Esophagus squamous epithelium (tissue), 5 donors: ENCODE data around the gene BUD31. TPM values are rescaled to one million over a fixed set of nuclear protein-coding genes. Genes with fewer than 3 reads are reported as not detected.

ENCODE experiments used
- DNase-seq: peaks from one replicate; lab custom pipeline; 2025; lab: John Stamatoyannopoulos, UW
- H3K27ac ChIP-seq, 4 donors: fragments of 200-600 bp; sonication (generic); one replicate each; pipeline ENCODE4 v1.5.1; 2016 to 2019; ENCODE audit warnings: mild to moderate bottlenecking in 1 of 4
- H3K27me3 ChIP-seq, 4 donors: fragments of 200-600 bp; sonication (generic); 1 replicate in 3 of 4; 2 replicates in 1 of 4; pipeline versions ENCODE4 v1.5.1 to v1.6.0; 2017 to 2021; ENCODE audit warnings: antibody characterized with exemption in 1 of 4
- H3K36me3 ChIP-seq, 3 donors: fragments of 200-600 bp; sonication (generic); one replicate each; pipeline ENCODE4 v1.5.1; 2016 to 2019
- H3K4me1 ChIP-seq, 3 donors: fragments of 200-600 bp; sonication (generic); one replicate each; pipeline ENCODE4 v1.5.1; 2017 to 2019
- H3K4me3 ChIP-seq, 4 donors: fragments of 200-600 bp; sonication (generic); 1 replicate in 3 of 4; 2 replicates in 1 of 4; pipeline ENCODE4 v1.5.1; 2016 to 2019; ENCODE audit warnings: mild to moderate bottlenecking in 2 of 4, moderate library complexity in 1 of 4
- H3K9me3 ChIP-seq, 3 donors: fragments of 200-600 bp; sonication (generic); one replicate each; pipeline ENCODE4 v1.5.1; 2016 to 2019
- POLR2A ChIP-seq, 4 donors: fragments of 450-650 bp; IDR thresholded peaks; one replicate each; pipeline ENCODE4 v1.6.1; 2017; ENCODE audit warnings: antibody characterized with exemption in 4 of 4, mild to moderate bottlenecking in 4 of 4, moderate library complexity in 3 of 4
- WGBS, 2 donors: methylation state at CpG; one replicate each; pipeline ENCODE4 v1.1.5; 2018; 5-methylcytosine and 5-hydroxymethylcytosine counted together
- intact Hi-C: fragments of 100-400 bp; cut with DNase I; formaldehyde crosslinking; loops from one replicate; pipeline ENCODE4 v1.15.0; 2022
- total RNA-seq, 4 donors: library from RNA; depleted of rRNA; stranded (reverse); fragments of >200 nt; gene quantifications; one replicate each; pipeline ENCODE4 v1.1.0, GENCODE V29; 2016
- TF ChIP-seq, protein P1 (sequence below), 6 experiments: fragments of 450-650 bp in 4 of 6; fragments of 200-600 bp in 2 of 6; sonication (generic) in 2 of 6; IDR thresholded peaks; one replicate each; pipeline ENCODE4 v1.5.1; 2016 to 2019; ENCODE audit warnings: antibody characterized with exemption in 6 of 6, mild to moderate bottlenecking in 4 of 6, moderate library complexity in 4 of 6
- donor health status: DM: yes; HTN: yes; CAD: no.

BUD31 gene
- total RNA-seq, 4 donors from 2014 or later, result 46.9 to 59.1 (median 55.9) TPM

DNA sequence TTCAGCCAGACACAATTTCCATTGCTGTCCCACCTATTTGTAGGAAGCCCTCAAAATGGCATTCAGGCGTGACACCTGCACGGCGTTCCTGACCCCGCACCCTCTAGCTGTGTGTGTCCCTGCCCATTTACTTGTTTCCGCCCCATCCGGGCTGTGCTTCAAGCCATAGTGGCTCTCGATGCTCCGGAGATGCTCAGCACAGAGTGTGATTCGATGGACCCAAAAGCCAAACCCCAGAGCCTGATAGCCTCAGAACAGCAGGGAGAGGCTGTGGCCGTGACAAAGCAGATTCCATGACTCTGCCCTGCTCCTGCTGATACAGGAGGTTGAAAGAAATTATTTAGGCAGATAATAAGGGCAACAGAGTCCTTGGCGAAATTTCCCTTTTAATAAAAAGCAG, 13.4 kb downstream of the BUD31 start:
- intact Hi-C loops, result no loop called here
- Histone ChIP-seq H3K4me1 (no peaks in the 10 kb centered on the region), H3K27me3 (no peaks in the 10 kb centered on the region), H3K4me3 (no peak overlapping the region), H3K36me3 (peaks cover 42 to 96% (median 56%) of the 10 kb centered on the region in 3 donors), H3K9me3 (no peaks in the 10 kb centered on the region), H3K27ac (no peak overlapping the region)
- WGBS, 2 donors, result 82 to 84% methylated on average over 11 of the region's 11 CpGs
- DNase-seq, result no peak
- TF ChIP-seq POLR2A (IDR thresholded peaks at IDR 0.05), result no peak
- TF ChIP-seq, protein P1, sequence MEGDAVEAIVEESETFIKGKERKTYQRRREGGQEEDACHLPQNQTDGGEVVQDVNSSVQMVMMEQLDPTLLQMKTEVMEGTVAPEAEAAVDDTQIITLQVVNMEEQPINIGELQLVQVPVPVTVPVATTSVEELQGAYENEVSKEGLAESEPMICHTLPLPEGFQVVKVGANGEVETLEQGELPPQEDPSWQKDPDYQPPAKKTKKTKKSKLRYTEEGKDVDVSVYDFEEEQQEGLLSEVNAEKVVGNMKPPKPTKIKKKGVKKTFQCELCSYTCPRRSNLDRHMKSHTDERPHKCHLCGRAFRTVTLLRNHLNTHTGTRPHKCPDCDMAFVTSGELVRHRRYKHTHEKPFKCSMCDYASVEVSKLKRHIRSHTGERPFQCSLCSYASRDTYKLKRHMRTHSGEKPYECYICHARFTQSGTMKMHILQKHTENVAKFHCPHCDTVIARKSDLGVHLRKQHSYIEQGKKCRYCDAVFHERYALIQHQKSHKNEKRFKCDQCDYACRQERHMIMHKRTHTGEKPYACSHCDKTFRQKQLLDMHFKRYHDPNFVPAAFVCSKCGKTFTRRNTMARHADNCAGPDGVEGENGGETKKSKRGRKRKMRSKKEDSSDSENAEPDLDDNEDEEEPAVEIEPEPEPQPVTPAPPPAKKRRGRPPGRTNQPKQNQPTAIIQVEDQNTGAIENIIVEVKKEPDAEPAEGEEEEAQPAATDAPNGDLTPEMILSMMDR (IDR thresholded peaks at IDR 0.05), result no peak

DNA sequence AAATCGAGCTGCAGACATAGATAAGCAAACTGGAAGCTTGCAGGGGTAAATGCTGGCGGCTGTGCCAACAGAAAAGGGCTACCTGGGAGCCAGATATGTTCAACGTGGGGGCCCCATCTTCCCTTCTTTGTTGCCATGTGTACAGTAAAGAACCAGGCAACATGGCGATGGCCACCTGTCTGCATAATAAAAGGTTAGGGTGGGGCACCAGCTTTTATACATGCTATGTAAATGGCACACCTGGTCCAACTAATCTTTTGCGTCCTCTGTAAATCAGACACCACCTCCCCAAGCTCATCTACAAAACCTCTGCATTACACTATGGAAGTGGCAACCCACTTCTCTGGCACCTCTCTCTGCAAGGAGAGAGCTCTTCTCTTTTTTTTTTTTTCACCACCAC, 13.9 kb downstream of the BUD31 start:
- peaks cover 38 to 93% (median 51%) of the 10 kb centered on the region in 3 donors for H3K36me3 ChIP-seq
- H3K4me3 ChIP-seq, result no peak overlapping the region
- no peaks in the 10 kb centered on the region for H3K27me3 ChIP-seq
- WGBS, 2 donors, result 65 to 71% methylated on average over 5 of the region's 5 CpGs
- H3K4me1 ChIP-seq, result no peaks in the 10 kb centered on the region
- no peaks in the 10 kb centered on the region for H3K9me3 ChIP-seq
- H3K27ac ChIP-seq, result no peak overlapping the region
- DNase-seq, result no peak
- TF ChIP-seq, protein P1 (IDR thresholded peaks at IDR 0.05), result no peak
- no peak for TF ChIP-seq POLR2A (IDR thresholded peaks at IDR 0.05)
- intact Hi-C loops, result no loop called here

DNA sequence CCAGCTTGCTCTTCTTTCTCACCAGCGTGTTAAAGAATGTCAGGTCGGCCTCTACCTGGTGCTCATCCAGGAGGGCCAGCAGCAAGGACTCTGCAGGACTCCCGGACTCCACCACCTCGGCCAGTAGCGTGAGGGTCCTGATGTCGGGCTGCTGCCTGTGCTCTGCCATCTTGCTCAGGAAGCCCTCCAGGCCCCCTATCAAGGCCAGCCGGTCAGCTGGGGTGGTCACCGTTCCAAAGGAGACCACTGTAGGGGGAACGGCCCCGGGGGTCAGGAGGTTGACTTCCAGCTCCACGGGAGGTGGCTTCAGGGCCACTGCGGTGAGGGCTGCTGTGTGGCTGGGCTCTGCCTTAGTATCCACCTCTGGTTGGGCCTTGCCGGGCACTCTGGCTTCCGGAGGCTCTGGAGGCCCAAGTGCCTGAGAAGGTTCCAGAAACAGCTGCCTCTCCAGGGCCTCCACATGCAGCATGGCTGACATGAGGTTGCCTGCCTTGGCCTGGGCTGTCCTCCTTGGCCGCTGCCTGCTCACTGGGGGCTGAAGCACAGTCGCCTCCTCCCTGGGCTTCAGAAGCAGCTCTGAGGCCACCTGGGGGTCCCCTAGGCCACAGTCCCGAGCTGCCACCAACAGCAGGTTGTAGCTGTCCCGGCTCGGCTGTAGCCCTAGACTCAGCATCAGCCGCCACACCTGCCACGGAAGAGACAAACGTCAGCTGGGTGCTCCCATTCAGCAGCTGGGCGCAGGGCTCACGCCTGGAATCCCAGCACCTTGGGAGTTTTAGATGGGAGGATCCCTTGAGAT, 16.4 kb downstream of the BUD31 start:
- Histone ChIP-seq H3K4me1 (no peaks in the 10 kb centered on the region), H3K27ac (no peak overlapping the region), H3K27me3 (no peaks in the 10 kb centered on the region), H3K9me3 (no peaks in the 10 kb centered on the region), H3K36me3 (peaks cover 34 to 93% (median 43%) of the 10 kb centered on the region in 3 donors), H3K4me3 (no peak overlapping the region)
- 93% methylated on average over 3 of the region's 24 CpGs; no CpG with 5 or more reads in 1 of the 2 donors for WGBS, 2 donors
- no peak for DNase-seq
- TF ChIP-seq, protein P1 (IDR thresholded peaks at IDR 0.05), result no peak
- no peak for TF ChIP-seq POLR2A (IDR thresholded peaks at IDR 0.05)
- intact Hi-C loops, result no loop called here

DNA sequence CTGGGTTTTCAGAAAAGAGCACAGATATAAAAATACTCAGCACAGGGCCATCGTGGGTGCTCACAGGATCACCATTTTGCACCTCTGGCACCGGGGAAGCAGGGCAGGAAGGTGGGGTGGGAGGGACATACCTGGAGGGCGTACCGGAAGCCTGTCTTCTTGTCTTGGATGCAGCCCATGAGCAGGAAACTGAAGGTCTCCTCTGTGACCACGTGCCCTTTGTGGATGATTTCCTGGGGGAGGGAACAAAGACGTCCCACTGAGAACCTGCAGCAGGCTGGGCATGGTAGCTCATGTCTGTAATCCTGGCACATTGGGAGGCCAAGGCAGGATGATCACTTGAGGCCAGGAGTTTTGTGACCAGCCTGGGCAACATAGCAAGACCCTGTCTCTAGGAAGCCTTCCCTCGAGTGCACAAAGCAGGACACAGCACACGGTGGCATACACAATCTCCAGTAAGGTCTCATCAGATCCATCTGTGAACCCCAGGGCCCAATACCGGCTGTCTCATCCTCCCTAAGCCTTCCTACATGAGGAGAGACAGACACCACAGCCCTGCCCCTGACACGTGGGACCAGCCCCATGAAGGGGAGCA, 20.3 kb downstream of the BUD31 start:
- intact Hi-C loops, result no loop called here
- 93 to 100% methylated on average over 1 to 2 of the region's 10 CpGs for WGBS, 2 donors
- H3K36me3 ChIP-seq, result peaks cover 33 to 93% (median 46%) of the 10 kb centered on the region in 3 donors

More for the DNA sequence above, 20.3 kb downstream of the BUD31 start:
- Histone ChIP-seq H3K27ac (no peak overlapping the region), H3K4me1 (peaks cover 4 to 35% (median 17%) of the 10 kb centered on the region in 3 donors), H3K27me3 (no peaks in the 10 kb centered on the region), H3K9me3 (no peaks in the 10 kb centered on the region), H3K4me3 (no peak overlapping the region)
- no peak for TF ChIP-seq POLR2A (IDR thresholded peaks at IDR 0.05)
- TF ChIP-seq, protein P1 (IDR thresholded peaks at IDR 0.05), result no peak
- no peak for DNase-seq
